Thyroid gland (tissue), 4 donors: ENCODE data around the gene LRRC30.

Source experiments
- POLR2A ChIP-seq, 2 donors: fragments of 450-650 bp; IDR thresholded peaks; one replicate each; pipeline ENCODE4 v1.6.1; 2017; ENCODE audit warnings: antibody characterized with exemption in 2 of 2, mild to moderate bottlenecking in 2 of 2, moderate library complexity in 1 of 2
- TF ChIP-seq, protein P1 (sequence below), 6 experiments: fragments of 200-600 bp in 3 of 6; fragments of 450-650 bp in 3 of 6; sonication (generic) in 3 of 6; IDR thresholded peaks; one replicate each; pipeline ENCODE4 v1.5.1; 2016 to 2019; ENCODE audit warnings: antibody characterized with exemption in 6 of 6, mild to moderate bottlenecking in 2 of 6, inconsistent platforms in 1 of 6, moderate library complexity in 1 of 6

- TF ChIP-seq POLR2A (IDR thresholded peaks at IDR 0.05) = no peak
- TF ChIP-seq, protein P1, sequence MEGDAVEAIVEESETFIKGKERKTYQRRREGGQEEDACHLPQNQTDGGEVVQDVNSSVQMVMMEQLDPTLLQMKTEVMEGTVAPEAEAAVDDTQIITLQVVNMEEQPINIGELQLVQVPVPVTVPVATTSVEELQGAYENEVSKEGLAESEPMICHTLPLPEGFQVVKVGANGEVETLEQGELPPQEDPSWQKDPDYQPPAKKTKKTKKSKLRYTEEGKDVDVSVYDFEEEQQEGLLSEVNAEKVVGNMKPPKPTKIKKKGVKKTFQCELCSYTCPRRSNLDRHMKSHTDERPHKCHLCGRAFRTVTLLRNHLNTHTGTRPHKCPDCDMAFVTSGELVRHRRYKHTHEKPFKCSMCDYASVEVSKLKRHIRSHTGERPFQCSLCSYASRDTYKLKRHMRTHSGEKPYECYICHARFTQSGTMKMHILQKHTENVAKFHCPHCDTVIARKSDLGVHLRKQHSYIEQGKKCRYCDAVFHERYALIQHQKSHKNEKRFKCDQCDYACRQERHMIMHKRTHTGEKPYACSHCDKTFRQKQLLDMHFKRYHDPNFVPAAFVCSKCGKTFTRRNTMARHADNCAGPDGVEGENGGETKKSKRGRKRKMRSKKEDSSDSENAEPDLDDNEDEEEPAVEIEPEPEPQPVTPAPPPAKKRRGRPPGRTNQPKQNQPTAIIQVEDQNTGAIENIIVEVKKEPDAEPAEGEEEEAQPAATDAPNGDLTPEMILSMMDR (IDR thresholded peaks at IDR 0.05) = no peak
Observed at GRCh38 chr18:7237673-7238272, 6.9 kb downstream of the LRRC30 start.
